H1 (cell line): ENCODE data around the gene SIPA1L3. TPM values are rescaled to one million over a fixed set of nuclear protein-coding genes. Genes with fewer than 3 reads are reported as not detected.

Source experiments
- CTCF ChIA-PET: fragments of 300-600 bp; sonication (Branson Sonifier 250); formaldehyde crosslinking; loops from one replicate; lab custom pipeline; 2021; ENCODE audit not compliant: partially characterized antibody; lab: Charles Lee
- POLR2A ChIA-PET: fragments of 300-600 bp; sonication (Branson Sonifier 250); formaldehyde crosslinking; loops from one replicate; lab custom pipeline; 2021; ENCODE audit warnings: inconsistent platforms; ENCODE audit not compliant: partially characterized antibody; lab: Charles Lee
- DNase-seq, 2 experiments: peaks; one replicate each; pipeline versions ENCODE4 v3.0.0 to v3.0.0-alpha.2; 2010 to 2022; ENCODE audit warnings: low spot score in 2 of 2, low read depth in 1 of 2, mixed read lengths in 1 of 2
- FAIRE-seq: peaks from 2 replicates; lab custom pipeline; 2011; peaks lifted over from hg19 to GRCh38; lab: Jason Lieb, UNC
- H2AFZ ChIP-seq: 2 replicates; pipeline ENCODE4 v1.8.1; 2012; ENCODE audit warnings: low read length, inconsistent platforms
- H2AK5ac ChIP-seq: 2 replicates; pipeline ENCODE4 v1.6.1; 2013; ENCODE audit warnings: low read depth, low read length
- H2BK120ac ChIP-seq: replicated peaks from 2 replicates; pipeline ENCODE3; 2013; ENCODE audit warnings: low read depth, low read length, inconsistent platforms
- H2BK12ac ChIP-seq: 2 replicates; pipeline ENCODE4 v1.6.1; 2013; ENCODE audit warnings: low read depth, low read length
- H2BK15ac ChIP-seq: 2 replicates; pipeline ENCODE4 v1.6.1; 2013; ENCODE audit warnings: low read length
- H2BK20ac ChIP-seq: 2 replicates; pipeline ENCODE4 v1.6.1; 2013; ENCODE audit warnings: low read length
- H2BK5ac ChIP-seq: 2 replicates; pipeline ENCODE4 v1.6.1; 2013; ENCODE audit warnings: low read depth, low read length
- H3K14ac ChIP-seq: 2 replicates; pipeline ENCODE4 v1.6.1; 2013; ENCODE audit warnings: inconsistent platforms; ENCODE audit not compliant: insufficient read length
- H3K18ac ChIP-seq: 2 replicates; pipeline ENCODE4 v1.6.1; 2013; ENCODE audit warnings: low read length; ENCODE audit errors: extremely low read depth
- H3K23ac ChIP-seq: 2 replicates; pipeline ENCODE4 v1.6.1; 2013; ENCODE audit warnings: inconsistent platforms; ENCODE audit not compliant: insufficient read length
- H3K23me2 ChIP-seq: 2 replicates; pipeline ENCODE4 v1.6.1; 2013; ENCODE audit warnings: low read depth, low read length
- H3K27ac ChIP-seq: 2 replicates; pipeline ENCODE4 v1.6.1; 2011; ENCODE audit warnings: low read depth, low read length, inconsistent platforms
- H3K27me3 ChIP-seq, 4 experiments: replicated peaks in 1 of 4; 1 replicate in 1 of 4; 2 replicates in 3 of 4; pipeline versions ENCODE4 v1.6.1 to v1.8.1; 2011 to 2013; ENCODE audit warnings: low read length in 3 of 4, mild to moderate bottlenecking in 3 of 4, inconsistent platforms in 2 of 4, mixed read lengths in 2 of 4, moderate library complexity in 1 of 4; ENCODE audit not compliant: control insufficient read depth in 3 of 4, insufficient read depth in 3 of 4; ENCODE audit errors: extremely low read depth in 1 of 4
- H3K36me3 ChIP-seq, 4 experiments: 2 replicates each; pipeline versions ENCODE4 v1.6.1 to v1.8.1; 2011 to 2013; ENCODE audit warnings: mild to moderate bottlenecking in 4 of 4, low read length in 3 of 4, moderate library complexity in 2 of 4, control low read depth in 1 of 4, inconsistent platforms in 1 of 4; ENCODE audit not compliant: insufficient read depth in 4 of 4, control insufficient read depth in 2 of 4
- H3K4ac ChIP-seq: replicated peaks from 2 replicates; pipeline ENCODE3; 2013; ENCODE audit warnings: low read length, low read depth, mixed read lengths, inconsistent platforms; ENCODE audit not compliant: insufficient read length
- H3K4me1 ChIP-seq, 4 experiments: replicated peaks in 1 of 4; 1 replicate in 1 of 4; 2 replicates in 3 of 4; pipeline versions ENCODE4 v1.6.1 to v1.8.1; 2011 to 2013; ENCODE audit warnings: low read length in 3 of 4, inconsistent platforms in 2 of 4, mixed read lengths in 1 of 4; ENCODE audit not compliant: insufficient read depth in 4 of 4, control insufficient read depth in 3 of 4
- H3K4me2 ChIP-seq, 2 experiments: 2 replicates each; pipeline versions ENCODE4 v1.6.1 to v1.8.1; 2011 to 2013; ENCODE audit warnings: low read depth in 2 of 2, low read length in 2 of 2, control low read depth in 1 of 2, inconsistent platforms in 1 of 2, mild to moderate bottlenecking in 1 of 2; ENCODE audit not compliant: insufficient read depth in 1 of 2
- H3K4me3 ChIP-seq, 4 experiments: fragments of 200-600, 300-600 bp in 1 of 4; sonication (generic), shearing (Covaris generic), sonication (Bioruptor Twin) in 1 of 4; 2 replicates each; pipeline versions ENCODE4 v1.5.1 to v1.8.1; 2011 to 2016; ENCODE audit warnings: low read length in 4 of 4, low read depth in 3 of 4, control low read depth in 2 of 4, inconsistent platforms in 2 of 4, mild to moderate bottlenecking in 2 of 4, mixed read lengths in 1 of 4, moderate library complexity in 1 of 4; ENCODE audit not compliant: insufficient read depth in 2 of 4; ENCODE audit errors: extremely low read depth in 1 of 4
- H3K56ac ChIP-seq: replicated peaks from 2 replicates; pipeline ENCODE3; 2013; ENCODE audit warnings: low read depth, mild to moderate bottlenecking, mixed read lengths, low read length, inconsistent platforms; ENCODE audit not compliant: insufficient read length
- H3K79me1 ChIP-seq: 2 replicates; pipeline ENCODE4 v1.6.1; 2013; ENCODE audit warnings: low read depth, low read length, control low read depth
- H3K79me2 ChIP-seq, 2 experiments: 2 replicates each; pipeline versions ENCODE4 v1.6.1 to v1.8.1; 2012 to 2013; ENCODE audit warnings: low read length in 2 of 2, mild to moderate bottlenecking in 2 of 2, inconsistent platforms in 1 of 2; ENCODE audit not compliant: insufficient read depth in 2 of 2, control insufficient read depth in 1 of 2
- H3K9ac ChIP-seq, 4 experiments: replicated peaks in 1 of 4; 1 replicate in 1 of 4; 2 replicates in 3 of 4; pipeline versions ENCODE4 v1.6.1 to v1.8.1; 2011 to 2013; ENCODE audit warnings: low read depth in 3 of 4, low read length in 3 of 4, control low read depth in 2 of 4, mild to moderate bottlenecking in 2 of 4, moderate library complexity in 2 of 4, inconsistent platforms in 1 of 4; ENCODE audit errors: extremely low read depth in 1 of 4
- H3K9me3 ChIP-seq, 2 experiments: 2 replicates each; pipeline versions ENCODE4 v1.6.1 to v1.8.1; 2012 to 2013; ENCODE audit warnings: mild to moderate bottlenecking in 2 of 2, moderate library complexity in 2 of 2, control low read depth in 1 of 2, inconsistent platforms in 1 of 2, low read depth in 1 of 2, low read length in 1 of 2, mixed read lengths in 1 of 2; ENCODE audit not compliant: insufficient read depth in 2 of 2
- H4K20me1 ChIP-seq, 2 experiments: replicated peaks in 1 of 2; 2 replicates each; pipeline versions ENCODE3 to v1.8.1; 2011 to 2013; ENCODE audit warnings: inconsistent platforms in 2 of 2, low read length in 2 of 2, mild to moderate bottlenecking in 1 of 2; ENCODE audit not compliant: insufficient read depth in 2 of 2, control insufficient read depth in 1 of 2
- H4K5ac ChIP-seq: 2 replicates; pipeline ENCODE4 v1.6.1; 2013; ENCODE audit warnings: low read length, low read depth, mixed read lengths, inconsistent platforms; ENCODE audit not compliant: insufficient read length
- H4K8ac ChIP-seq: 2 replicates; pipeline ENCODE4 v1.8.0; 2013; ENCODE audit warnings: mild to moderate bottlenecking, moderate library complexity, low read length, inconsistent platforms; ENCODE audit not compliant: insufficient read depth; ENCODE audit errors: extremely low read depth
- H4K91ac ChIP-seq: replicated peaks from 2 replicates; pipeline ENCODE3; 2013; ENCODE audit warnings: low read length, mixed read lengths, inconsistent platforms; ENCODE audit not compliant: insufficient read length
- CBX8 ChIP-seq: fragments of 300-800, 300-1000 bp; sonication (generic); IDR thresholded peaks from 2 replicates; pipeline ENCODE4 v1.7.1; 2016; ENCODE audit warnings: low read depth, low read length, borderline replicate concordance
- EZH2 ChIP-seq: fragments of 200-600 bp; sonication (generic); IDR thresholded peaks from 2 replicates; pipeline ENCODE4 v1.7.1; 2012; ENCODE audit warnings: low read depth, mild to moderate bottlenecking, moderate library complexity, low read length, inconsistent platforms; ENCODE audit not compliant: severe bottlenecking
- HDAC2 ChIP-seq, 2 experiments: fragments of 300-600 bp in 1 of 2; sonication (generic) in 1 of 2; IDR thresholded peaks; 2 replicates each; pipeline ENCODE4 v1.6.1; 2011 to 2012; ENCODE audit warnings: low read depth in 2 of 2, low read length in 2 of 2, mild to moderate bottlenecking in 2 of 2, moderate library complexity in 2 of 2, borderline replicate concordance in 1 of 2, inconsistent platforms in 1 of 2
- JUN ChIP-seq: IDR thresholded peaks from 2 replicates; pipeline ENCODE4 v1.6.1; 2011; ENCODE audit warnings: low read depth, mild to moderate bottlenecking, improper control_type of control experiment, low read length
- JUND ChIP-seq: IDR thresholded peaks from 2 replicates; pipeline ENCODE4 v1.6.1; 2011; ENCODE audit warnings: mild to moderate bottlenecking, improper control_type of control experiment, low read length
- KDM5A ChIP-seq: fragments of 200-600 bp; IDR thresholded peaks from 2 replicates; pipeline ENCODE4 v1.7.1; 2012; ENCODE audit warnings: mild to moderate bottlenecking, low read length, inconsistent platforms, mixed read lengths
- POU5F1 ChIP-seq: IDR thresholded peaks from 2 replicates; pipeline ENCODE4 v1.6.1; 2011; ENCODE audit warnings: low read depth, mild to moderate bottlenecking, low read length, moderate library complexity
- RAD21 ChIP-seq, 2 experiments: IDR thresholded peaks in 1 of 2; conservative IDR thresholded peaks in 1 of 2; 2 replicates each; pipeline ENCODE4 v1.6.1; 2011; ENCODE audit warnings: low read depth in 2 of 2, low read length in 2 of 2, improper control_type of control experiment in 1 of 2, inconsistent platforms in 1 of 2, mild to moderate bottlenecking in 1 of 2, moderate library complexity in 1 of 2
- RNF2 ChIP-seq: fragments of 200-900, 300-1000 bp; sonication (generic); IDR thresholded peaks from 2 replicates; pipeline ENCODE4 v1.7.1; 2016; ENCODE audit warnings: borderline replicate concordance, low read depth, mild to moderate bottlenecking, antibody characterized with exemption, low read length; ENCODE audit not compliant: poor library complexity, severe bottlenecking; ENCODE audit errors: missing control alignments
- TBP ChIP-seq: IDR thresholded peaks from 2 replicates; pipeline ENCODE4 v1.6.1; 2011; ENCODE audit warnings: low read depth, low read length, improper control_type of control experiment
- WGBS, 2 experiments: shearing (Covaris generic) in 1 of 2; methylation state at CpG; one replicate each; pipeline versions ENCODE4 v1.1.6 to v1.1.7; 2013 to 2015; ENCODE audit warnings: low lambda C conversion rate in 2 of 2, mixed read lengths in 2 of 2, inconsistent platforms in 1 of 2, low coverage in 1 of 2, missing lambda C conversion rate in 1 of 2; ENCODE audit not compliant: insufficient replicate concordance in 2 of 2, insufficient coverage in 1 of 2, insufficient read length in 1 of 2; ENCODE audit errors: extremely low coverage in 1 of 2, missing lambda C conversion rate in 1 of 2; 5-methylcytosine and 5-hydroxymethylcytosine counted together
- polyA plus RNA-seq, 7 experiments: library from polyadenylated mRNA; depleted of rRNA in 3 of 7; stranded (reverse) in 5 of 7; unstranded in 2 of 7; fragments of >200 nt in 5 of 7; fragments of 200-250 nt in 2 of 7; gene quantifications; 1 replicate in 5 of 7; 2 replicates in 1 of 7; 4 replicates in 1 of 7; pipeline versions ENCODE4 v1.2.1 to v1.2.3, GENCODE V29; 2011 to 2013; ENCODE audit warnings: missing spikeins in 2 of 7, mixed read lengths in 2 of 7
- total RNA-seq: library from RNA; stranded (reverse); fragmentation: NEBNext Ultra II Directional; extraction: Animal tissue kit (Norgen Biotek cat#: 25700); gene quantifications from 2 replicates; pipeline ENCODE4 v1.2.1, GENCODE V29; 2021
- TF ChIP-seq, protein P1 (sequence below): IDR thresholded peaks from 2 replicates; pipeline ENCODE4 v1.6.1; 2012; ENCODE audit warnings: low read length, inconsistent platforms

Gene SIPA1L3
- total and polyA plus RNA-seq, 2 of the 8 experiments (the other 6 are each of a cell fraction or from before 2014, with no cell fraction given): 15.0 to 54.9 TPM

DNA sequence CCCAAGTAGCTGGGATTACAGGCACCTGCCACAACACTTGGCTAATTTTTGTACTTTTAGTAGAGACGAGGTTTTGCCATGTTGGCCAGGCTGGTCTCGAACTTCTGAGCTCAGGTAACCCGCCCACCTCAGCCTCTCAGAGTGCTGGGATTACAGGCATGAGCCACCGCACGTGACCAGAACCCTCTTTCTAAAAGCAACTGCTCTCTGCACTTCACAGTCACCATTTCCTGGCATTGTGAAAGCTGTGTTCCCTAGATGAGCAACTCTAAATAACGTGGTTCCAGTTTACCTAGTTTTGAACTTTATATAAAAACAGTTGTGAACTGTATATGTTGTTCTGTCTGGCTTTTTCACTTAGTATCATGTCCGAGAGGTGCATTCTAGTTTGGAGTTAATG is 152.9 kb downstream of the SIPA1L3 start:
- no peak overlapping the region for H2AK5ac ChIP-seq
- H3K56ac ChIP-seq: no peak overlapping the region
- peaks cover 0 to 16% of the 10 kb centered on the region in 2 experiments; a peak in 2 of 4 replicates for H3K79me2 ChIP-seq
- H3K27me3 ChIP-seq: no peaks in the 10 kb centered on the region
- peaks cover 0 to 3% of the 10 kb centered on the region in 2 experiments for H4K20me1 ChIP-seq
- no peak overlapping the region for H3K27ac ChIP-seq
- H2BK120ac ChIP-seq: no peak overlapping the region
- no peak overlapping the region for H2AFZ ChIP-seq
- H2BK12ac ChIP-seq: no peak overlapping the region
- no peak overlapping the region for H4K91ac ChIP-seq
- POLR2A ChIA-PET: interaction anchor here (0.6 to 2.0 kb wide), 4 partner anchors 8 to 350 kb away, joined by 3 to 4 read pairs (median 3); no protein-coding TSS in a partner anchor
- H3K4me3 ChIP-seq: no peak overlapping the region
- no peak for FAIRE-seq
- peaks cover 3 to 28% (median 20%) of the 10 kb centered on the region in 4 experiments for H3K4me1 ChIP-seq
- 91% methylated on average over 7 of the region's 7 CpGs; no CpG with 5 or more reads in 1 of the 2 experiments for WGBS, 2 experiments
- H2BK5ac ChIP-seq: no peak overlapping the region
- no peak overlapping the region for H3K4ac ChIP-seq
- H3K36me3 ChIP-seq: no peaks in the 10 kb centered on the region
- no peak overlapping the region for H2BK15ac ChIP-seq
- no peak for DNase-seq
- peaks cover 7% of the 10 kb centered on the region; the same call in 1 of the 2 replicates for H3K79me1 ChIP-seq
- H3K4me2 ChIP-seq: no peak overlapping the region
- H3K23ac ChIP-seq: no peak overlapping the region
- no peaks in the 10 kb centered on the region; a peak in 1 of 4 replicates for H3K9me3 ChIP-seq
- CTCF ChIA-PET: interaction anchor here (1.1 to 1.7 kb wide), 5 partner anchors 10 to 26 kb away, joined by 3 to 8 read pairs (median 4); no protein-coding TSS in a partner anchor
- no peak overlapping the region for H4K5ac ChIP-seq
- no peak overlapping the region for H3K14ac ChIP-seq
- no peak overlapping the region for H3K9ac ChIP-seq
- no peak overlapping the region for H4K8ac ChIP-seq
- H3K18ac ChIP-seq: no peak overlapping the region
- H2BK20ac ChIP-seq: no peak overlapping the region
- H3K23me2 ChIP-seq: no peaks in the 10 kb centered on the region
- TF ChIP-seq, protein P1, sequence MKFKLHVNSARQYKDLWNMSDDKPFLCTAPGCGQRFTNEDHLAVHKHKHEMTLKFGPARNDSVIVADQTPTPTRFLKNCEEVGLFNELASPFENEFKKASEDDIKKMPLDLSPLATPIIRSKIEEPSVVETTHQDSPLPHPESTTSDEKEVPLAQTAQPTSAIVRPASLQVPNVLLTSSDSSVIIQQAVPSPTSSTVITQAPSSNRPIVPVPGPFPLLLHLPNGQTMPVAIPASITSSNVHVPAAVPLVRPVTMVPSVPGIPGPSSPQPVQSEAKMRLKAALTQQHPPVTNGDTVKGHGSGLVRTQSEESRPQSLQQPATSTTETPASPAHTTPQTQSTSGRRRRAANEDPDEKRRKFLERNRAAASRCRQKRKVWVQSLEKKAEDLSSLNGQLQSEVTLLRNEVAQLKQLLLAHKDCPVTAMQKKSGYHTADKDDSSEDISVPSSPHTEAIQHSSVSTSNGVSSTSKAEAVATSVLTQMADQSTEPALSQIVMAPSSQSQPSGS: no peak
- no peak for TF ChIP-seq POU5F1
- TF ChIP-seq RAD21 (IDR thresholded peaks at IDR 0.05 in 1 of 2, conservative IDR thresholded peaks at IDR 0.05 in 1 of 2; ENCODE audit: low read depth in 2 of 2, low read length in 2 of 2): no peak
- TF ChIP-seq HDAC2 (IDR thresholded peaks at IDR 0.05; ENCODE audit: borderline replicate concordance in 1 of 2, low read depth in 2 of 2, low read length in 2 of 2): no peak
- TF ChIP-seq JUN: no peak
- no peak for TF ChIP-seq EZH2
- TF ChIP-seq JUND: no peak
- no peak for TF ChIP-seq TBP
- TF ChIP-seq RNF2: no peak
- no peak for TF ChIP-seq KDM5A
- no peak for TF ChIP-seq CBX8
